Thyroid gland (tissue), 4 donors: ENCODE data around the gene TBC1D17.

ENCODE experiments used
- CTCF ChIP-seq, 6 experiments: fragments of 200-600 bp in 3 of 6; fragments of 450-650 bp in 3 of 6; sonication (generic) in 3 of 6; IDR thresholded peaks; one replicate each; pipeline ENCODE4 v1.5.1; 2016 to 2019; ENCODE audit warnings: antibody characterized with exemption in 6 of 6, mild to moderate bottlenecking in 2 of 6, inconsistent platforms in 1 of 6, moderate library complexity in 1 of 6
- POLR2A ChIP-seq, 2 donors: fragments of 450-650 bp; IDR thresholded peaks; one replicate each; pipeline ENCODE4 v1.6.1; 2017; ENCODE audit warnings: antibody characterized with exemption in 2 of 2, mild to moderate bottlenecking in 2 of 2, moderate library complexity in 1 of 2

GRCh38 chr19:49873834-49874233 lies 3.7 kb upstream of the TBC1D17 start:
- TF ChIP-seq CTCF (IDR thresholded peaks at IDR 0.05), result no peak
- TF ChIP-seq POLR2A (IDR thresholded peaks at IDR 0.05), result no peak
